Measurements from ENCODE around the gene SERPINB8.

Gene SERPINB8

GRCh38 chr18:64002581-64002980 is 32.7 kb downstream of the SERPINB8 start:
- H3K56ac ChIP-seq (ENCODE audit: low read length): no peak overlapping the region
- no peaks in the 10 kb centered on the region for H3K36me3 ChIP-seq (ENCODE audit: control insufficient read depth, insufficient read depth, low read length)
- no peak overlapping the region for H2BK120ac ChIP-seq (ENCODE audit: low read depth, low read length)
- H3K18ac ChIP-seq (ENCODE audit: low read length): no peak overlapping the region
- no peak overlapping the region for H2BK15ac ChIP-seq (replicated peaks; ENCODE audit: low read depth)
- H3K4ac ChIP-seq (ENCODE audit: low read depth, low read length): no peak overlapping the region
- no peaks in the 10 kb centered on the region for H3K27me3 ChIP-seq (ENCODE audit: insufficient read depth, low read length, poor library complexity)
- DNase-seq: no peak
- no peak overlapping the region for H4K5ac ChIP-seq (ENCODE audit: low read length)
- H4K8ac ChIP-seq (ENCODE audit: low read depth, low read length): no peak overlapping the region
- H2BK5ac ChIP-seq (ENCODE audit: low read length): no peak overlapping the region
- H3K27ac ChIP-seq (ENCODE audit: low read depth, low read length): no peak overlapping the region
- no peak overlapping the region for H3K4me2 ChIP-seq (ENCODE audit: low read length)
- H3K9ac ChIP-seq (ENCODE audit: low read length): no peak overlapping the region
- H2AK5ac ChIP-seq (ENCODE audit: low read length): no peak overlapping the region
- no peaks in the 10 kb centered on the region for H3K4me1 ChIP-seq (ENCODE audit: control insufficient read depth, low read depth, low read length)
- H3K79me2 ChIP-seq (ENCODE audit: control insufficient read depth, insufficient read depth, low read length): no peaks in the 10 kb centered on the region
- H3K4me3 ChIP-seq (ENCODE audit: low read length): no peak overlapping the region
- no peak overlapping the region for H3K23ac ChIP-seq (ENCODE audit: low read length)
- WGBS (ENCODE audit: extremely low coverage, insufficient coverage, low lambda C conversion rate): no CpG with 5 or more reads among the region's 41 CpGs
- no peaks in the 10 kb centered on the region for H3K79me1 ChIP-seq (ENCODE audit: low read length)

GRCh38 chr18:64009305-64009704 is 39.4 kb downstream of the SERPINB8 start:
- no peak overlapping the region for H3K18ac ChIP-seq (ENCODE audit: low read length)
- no peak overlapping the region for H2BK120ac ChIP-seq (ENCODE audit: low read depth, low read length)
- no peaks in the 10 kb centered on the region for H3K79me1 ChIP-seq (ENCODE audit: low read length)
- H3K23ac ChIP-seq (ENCODE audit: low read length): no peak overlapping the region
- H4K8ac ChIP-seq (ENCODE audit: low read depth, low read length): no peak overlapping the region
- H3K79me2 ChIP-seq (ENCODE audit: control insufficient read depth, insufficient read depth, low read length): no peaks in the 10 kb centered on the region
- WGBS (ENCODE audit: extremely low coverage, insufficient coverage, low lambda C conversion rate): no CpG with 5 or more reads among the region's 3 CpGs
- no peaks in the 10 kb centered on the region for H3K36me3 ChIP-seq (ENCODE audit: control insufficient read depth, insufficient read depth, low read length)
- no peak overlapping the region for H4K5ac ChIP-seq (ENCODE audit: low read length)
- no peak overlapping the region for H3K4ac ChIP-seq (ENCODE audit: low read depth, low read length)
- H2AK5ac ChIP-seq (ENCODE audit: low read length): no peak overlapping the region
- DNase-seq: no peak
- H2BK5ac ChIP-seq (ENCODE audit: low read length): no peak overlapping the region
- H3K27ac ChIP-seq (ENCODE audit: low read depth, low read length): no peak overlapping the region
- no peak overlapping the region for H3K56ac ChIP-seq (ENCODE audit: low read length)
- H3K27me3 ChIP-seq (ENCODE audit: insufficient read depth, low read length, poor library complexity): no peaks in the 10 kb centered on the region
- H3K4me1 ChIP-seq (ENCODE audit: control insufficient read depth, low read depth, low read length): no peaks in the 10 kb centered on the region
- H3K4me3 ChIP-seq (ENCODE audit: low read length): no peak overlapping the region
- no peak overlapping the region for H3K4me2 ChIP-seq (ENCODE audit: low read length)
- no peak overlapping the region for H2BK15ac ChIP-seq (replicated peaks; ENCODE audit: low read depth)
- H3K9ac ChIP-seq (ENCODE audit: low read length): no peak overlapping the region

DNA sequence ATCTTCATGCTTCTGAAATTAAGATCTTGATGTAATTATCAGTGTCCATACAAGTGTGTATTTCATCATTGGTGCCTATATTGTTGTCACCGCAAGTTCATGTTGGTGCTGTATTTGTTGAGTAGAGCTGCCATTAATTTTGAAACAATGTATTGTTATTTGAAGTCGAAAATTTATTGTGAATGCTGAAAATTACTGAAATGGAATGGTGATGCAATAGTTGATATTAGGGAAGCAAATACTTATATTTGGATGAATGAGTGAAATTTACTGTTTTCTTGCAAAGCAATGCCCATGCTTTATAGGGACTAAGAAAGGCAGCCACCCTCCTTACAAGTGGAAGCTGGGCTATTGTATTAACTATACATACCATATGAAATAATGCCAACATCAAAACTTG is 41.6 kb downstream of the SERPINB8 start:
- Histone ChIP-seq H3K4me2 (ENCODE audit: low read length) (no peak overlapping the region), H3K4ac (ENCODE audit: low read depth, low read length) (no peak overlapping the region), H3K36me3 (ENCODE audit: control insufficient read depth, insufficient read depth, low read length) (no peaks in the 10 kb centered on the region), H3K4me3 (ENCODE audit: low read length) (no peak overlapping the region), H2BK15ac (replicated peaks; ENCODE audit: low read depth) (no peak overlapping the region), H4K5ac (ENCODE audit: low read length) (no peak overlapping the region), H2AK5ac (ENCODE audit: low read length) (no peak overlapping the region), H3K79me2 (ENCODE audit: control insufficient read depth, insufficient read depth, low read length) (no peaks in the 10 kb centered on the region), H2BK5ac (ENCODE audit: low read length) (no peak overlapping the region), H3K4me1 (ENCODE audit: control insufficient read depth, low read depth, low read length) (no peaks in the 10 kb centered on the region), H3K79me1 (ENCODE audit: low read length) (no peaks in the 10 kb centered on the region), H3K9ac (ENCODE audit: low read length) (no peak overlapping the region), H3K56ac (ENCODE audit: low read length) (no peak overlapping the region), H3K23ac (ENCODE audit: low read length) (no peak overlapping the region), H3K27me3 (ENCODE audit: insufficient read depth, low read length, poor library complexity) (no peaks in the 10 kb centered on the region), H3K27ac (ENCODE audit: low read depth, low read length) (no peak overlapping the region), H2BK120ac (ENCODE audit: low read depth, low read length) (no peak overlapping the region), H3K18ac (ENCODE audit: low read length) (no peak overlapping the region), H4K8ac (ENCODE audit: low read depth, low read length) (no peak overlapping the region)
- WGBS (ENCODE audit: extremely low coverage, insufficient coverage, low lambda C conversion rate): 100% methylated on average over 1 of the region's 2 CpGs
- no peak for DNase-seq

DNA sequence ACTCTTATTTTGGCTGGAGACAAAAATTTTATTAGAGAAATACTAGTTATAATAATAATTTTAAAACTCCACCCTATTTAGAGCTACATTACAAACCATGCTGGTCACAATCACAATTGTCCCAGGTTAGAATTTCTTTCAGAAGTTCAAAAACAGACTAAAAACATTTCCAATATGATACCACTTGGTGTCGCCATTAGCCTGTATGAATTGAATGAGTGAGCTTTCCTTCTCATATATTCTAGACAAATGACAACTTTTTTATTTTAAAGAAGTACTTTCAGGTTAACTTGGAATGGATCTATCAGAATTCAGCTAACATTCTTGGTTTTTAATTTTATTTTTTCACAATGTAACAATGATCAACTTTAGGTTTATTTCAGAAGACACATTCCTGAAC is 48.0 kb downstream of the SERPINB8 start:
- no peaks in the 10 kb centered on the region for H3K36me3 ChIP-seq (ENCODE audit: control insufficient read depth, insufficient read depth, low read length)
- no peaks in the 10 kb centered on the region for H3K27me3 ChIP-seq (ENCODE audit: insufficient read depth, low read length, poor library complexity)
- H3K56ac ChIP-seq (ENCODE audit: low read length): no peak overlapping the region

GRCh38 chr18:64019922-64020756 is 50.3 kb downstream of the SERPINB8 start:
- 100% methylated on average over 2 of the region's 3 CpGs for WGBS (ENCODE audit: extremely low coverage, insufficient coverage, low lambda C conversion rate)
- H3K4me3 ChIP-seq (ENCODE audit: low read length): no peak overlapping the region
- no peak overlapping the region for H2BK5ac ChIP-seq (ENCODE audit: low read length)
- H3K18ac ChIP-seq (ENCODE audit: low read length): no peak overlapping the region
- no peaks in the 10 kb centered on the region for H3K79me1 ChIP-seq (ENCODE audit: low read length)
- H3K36me3 ChIP-seq (ENCODE audit: control insufficient read depth, insufficient read depth, low read length): no peaks in the 10 kb centered on the region
- H3K4me1 ChIP-seq (ENCODE audit: control insufficient read depth, low read depth, low read length): no peaks in the 10 kb centered on the region
- no peak overlapping the region for H4K8ac ChIP-seq (ENCODE audit: low read depth, low read length)
- H3K56ac ChIP-seq (ENCODE audit: low read length): no peak overlapping the region
- H2BK120ac ChIP-seq (ENCODE audit: low read depth, low read length): no peak overlapping the region
- H2AK5ac ChIP-seq (ENCODE audit: low read length): no peak overlapping the region
- peak; percentile 37 for DNase-seq
- no peaks in the 10 kb centered on the region for H3K27me3 ChIP-seq (ENCODE audit: insufficient read depth, low read length, poor library complexity)
- no peak overlapping the region for H3K27ac ChIP-seq (ENCODE audit: low read depth, low read length)
- H3K23ac ChIP-seq (ENCODE audit: low read length): no peak overlapping the region
- no peak overlapping the region for H3K9ac ChIP-seq (ENCODE audit: low read length)
- no peak overlapping the region for H3K4me2 ChIP-seq (ENCODE audit: low read length)
- no peak overlapping the region for H2BK15ac ChIP-seq (replicated peaks; ENCODE audit: low read depth)
- no peaks in the 10 kb centered on the region for H3K79me2 ChIP-seq (ENCODE audit: control insufficient read depth, insufficient read depth, low read length)
- H4K5ac ChIP-seq (ENCODE audit: low read length): no peak overlapping the region
- H3K4ac ChIP-seq (ENCODE audit: low read depth, low read length): no peak overlapping the region

More for the DNA sequence above, 48.0 kb downstream of the SERPINB8 start:
- no peak overlapping the region for H2AK5ac ChIP-seq (ENCODE audit: low read length)
- no peak overlapping the region for H2BK5ac ChIP-seq (ENCODE audit: low read length)
- DNase-seq: peak; percentile 42
- no peak overlapping the region for H3K4me2 ChIP-seq (ENCODE audit: low read length)
- H3K4me3 ChIP-seq (ENCODE audit: low read length): no peak overlapping the region
- H3K23ac ChIP-seq (ENCODE audit: low read length): no peak overlapping the region
- no peak overlapping the region for H3K9ac ChIP-seq (ENCODE audit: low read length)
- no peak overlapping the region for H2BK120ac ChIP-seq (ENCODE audit: low read depth, low read length)
- no peaks in the 10 kb centered on the region for H3K79me1 ChIP-seq (ENCODE audit: low read length)
- H3K27ac ChIP-seq (ENCODE audit: low read depth, low read length): no peak overlapping the region
- no peaks in the 10 kb centered on the region for H3K79me2 ChIP-seq (ENCODE audit: control insufficient read depth, insufficient read depth, low read length)
- H4K8ac ChIP-seq (ENCODE audit: low read depth, low read length): no peak overlapping the region
- H3K4me1 ChIP-seq (ENCODE audit: control insufficient read depth, low read depth, low read length): no peaks in the 10 kb centered on the region
- no peak overlapping the region for H3K4ac ChIP-seq (ENCODE audit: low read depth, low read length)
- no peak overlapping the region for H3K18ac ChIP-seq (ENCODE audit: low read length)
- no peak overlapping the region for H2BK15ac ChIP-seq (replicated peaks; ENCODE audit: low read depth)
- H4K5ac ChIP-seq (ENCODE audit: low read length): no peak overlapping the region
- WGBS (ENCODE audit: extremely low coverage, insufficient coverage, low lambda C conversion rate): no CpG with 5 or more reads among the region's 1 CpG

DNA sequence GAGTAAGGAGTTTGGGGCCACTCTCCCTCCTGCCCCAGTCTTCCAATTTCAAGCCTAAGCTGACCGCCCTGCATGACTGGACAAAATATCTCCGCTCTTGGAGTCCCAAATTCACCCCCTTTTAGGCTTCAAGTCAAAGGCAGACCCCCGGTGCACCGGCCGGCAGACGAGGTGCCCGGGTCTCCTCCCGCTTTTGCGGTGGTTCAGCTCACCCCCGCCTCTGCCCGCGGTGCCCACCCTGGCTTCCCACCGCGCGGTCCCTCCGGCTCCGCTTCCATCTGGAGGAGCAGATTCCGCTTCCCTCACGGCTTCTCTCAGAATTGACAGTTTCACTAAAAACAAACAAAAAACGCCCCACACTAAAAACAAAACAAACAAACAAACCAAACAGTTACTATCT is 56.5 kb downstream of the SERPINB8 start:
- H3K4ac ChIP-seq (ENCODE audit: low read depth, low read length): no peak overlapping the region
- no peaks in the 10 kb centered on the region for H3K79me1 ChIP-seq (ENCODE audit: low read length)
- no peaks in the 10 kb centered on the region for H3K36me3 ChIP-seq (ENCODE audit: control insufficient read depth, insufficient read depth, low read length)
- H3K18ac ChIP-seq (ENCODE audit: low read length): no peak overlapping the region
- H4K5ac ChIP-seq (ENCODE audit: low read length): no peak overlapping the region
- WGBS (ENCODE audit: extremely low coverage, insufficient coverage, low lambda C conversion rate): 100% methylated on average over 1 of the region's 20 CpGs
- H2BK5ac ChIP-seq (ENCODE audit: low read length): no peak overlapping the region
- H3K23ac ChIP-seq (ENCODE audit: low read length): no peak overlapping the region
- no peaks in the 10 kb centered on the region for H3K4me1 ChIP-seq (ENCODE audit: control insufficient read depth, low read depth, low read length)
- no peak overlapping the region for H3K27ac ChIP-seq (ENCODE audit: low read depth, low read length)
- no peak for DNase-seq
- no peak overlapping the region for H2BK120ac ChIP-seq (ENCODE audit: low read depth, low read length)
- no peak overlapping the region for H3K56ac ChIP-seq (ENCODE audit: low read length)
- H3K27me3 ChIP-seq (ENCODE audit: insufficient read depth, low read length, poor library complexity): no peaks in the 10 kb centered on the region
- H3K9ac ChIP-seq (ENCODE audit: low read length): no peak overlapping the region
- no peak overlapping the region for H2BK15ac ChIP-seq (replicated peaks; ENCODE audit: low read depth)
- no peak overlapping the region for H2AK5ac ChIP-seq (ENCODE audit: low read length)
- no peak overlapping the region for H4K8ac ChIP-seq (ENCODE audit: low read depth, low read length)
- H3K79me2 ChIP-seq (ENCODE audit: control insufficient read depth, insufficient read depth, low read length): no peaks in the 10 kb centered on the region
- no peak overlapping the region for H3K4me2 ChIP-seq (ENCODE audit: low read length)
- no peak overlapping the region for H3K4me3 ChIP-seq (ENCODE audit: low read length)
